Neural progenitor cell (in vitro differentiated cells): Measurements from ENCODE around the gene COL15A1.

ENCODE experiments used
- EZH2 ChIP-seq: fragments of 200-600 bp; sonication (generic); IDR thresholded peaks from 2 replicates; pipeline ENCODE4 v1.6.1; 2017; ENCODE audit warnings: antibody characterized with exemption, mild to moderate bottlenecking, moderate library complexity
- EZH2phosphoT487 ChIP-seq: fragments of 200-600 bp; sonication (generic); IDR thresholded peaks from 2 replicates; pipeline ENCODE4 v1.6.1; 2017; ENCODE audit warnings: antibody characterized with exemption
- TF ChIP-seq, protein P1 (sequence below): fragments of 200-600 bp; sonication (generic); IDR thresholded peaks from 2 replicates; pipeline ENCODE4 v1.5.1; 2017; ENCODE audit warnings: antibody characterized with exemption, mild to moderate bottlenecking

DNA sequence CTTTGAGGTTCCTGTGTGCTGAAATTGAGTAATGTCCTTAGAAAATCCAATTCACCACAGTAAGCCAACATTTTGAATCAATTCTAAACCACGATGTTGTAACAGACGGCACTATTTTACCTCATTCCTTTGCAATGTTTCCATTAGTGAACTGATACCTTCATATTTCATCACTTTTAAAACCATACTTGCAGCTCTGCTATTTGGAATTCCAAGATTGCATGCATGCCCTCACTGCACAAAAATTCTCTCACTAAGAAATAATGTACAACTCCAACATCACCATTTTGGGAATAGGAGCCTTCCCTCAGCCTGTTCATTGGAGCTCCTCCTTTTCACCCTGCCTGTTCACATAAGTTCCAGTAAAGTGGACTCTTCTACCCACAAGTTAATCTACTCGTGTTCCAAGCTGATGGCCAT is 86.4 kb downstream of the COL15A1 start:
- TF ChIP-seq, protein P1, sequence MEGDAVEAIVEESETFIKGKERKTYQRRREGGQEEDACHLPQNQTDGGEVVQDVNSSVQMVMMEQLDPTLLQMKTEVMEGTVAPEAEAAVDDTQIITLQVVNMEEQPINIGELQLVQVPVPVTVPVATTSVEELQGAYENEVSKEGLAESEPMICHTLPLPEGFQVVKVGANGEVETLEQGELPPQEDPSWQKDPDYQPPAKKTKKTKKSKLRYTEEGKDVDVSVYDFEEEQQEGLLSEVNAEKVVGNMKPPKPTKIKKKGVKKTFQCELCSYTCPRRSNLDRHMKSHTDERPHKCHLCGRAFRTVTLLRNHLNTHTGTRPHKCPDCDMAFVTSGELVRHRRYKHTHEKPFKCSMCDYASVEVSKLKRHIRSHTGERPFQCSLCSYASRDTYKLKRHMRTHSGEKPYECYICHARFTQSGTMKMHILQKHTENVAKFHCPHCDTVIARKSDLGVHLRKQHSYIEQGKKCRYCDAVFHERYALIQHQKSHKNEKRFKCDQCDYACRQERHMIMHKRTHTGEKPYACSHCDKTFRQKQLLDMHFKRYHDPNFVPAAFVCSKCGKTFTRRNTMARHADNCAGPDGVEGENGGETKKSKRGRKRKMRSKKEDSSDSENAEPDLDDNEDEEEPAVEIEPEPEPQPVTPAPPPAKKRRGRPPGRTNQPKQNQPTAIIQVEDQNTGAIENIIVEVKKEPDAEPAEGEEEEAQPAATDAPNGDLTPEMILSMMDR, result no peak
- TF ChIP-seq EZH2phosphoT487 (no peak), EZH2 (no peak)
